NCI-H1930 (cell line): ENCODE data around the gene MLXIP.

ENCODE experiments used
- DNase-seq, 2 experiments: peaks; one replicate each; lab custom pipeline; 2025; lab: John Stamatoyannopoulos, UW

The MLXIP gene

DNA sequence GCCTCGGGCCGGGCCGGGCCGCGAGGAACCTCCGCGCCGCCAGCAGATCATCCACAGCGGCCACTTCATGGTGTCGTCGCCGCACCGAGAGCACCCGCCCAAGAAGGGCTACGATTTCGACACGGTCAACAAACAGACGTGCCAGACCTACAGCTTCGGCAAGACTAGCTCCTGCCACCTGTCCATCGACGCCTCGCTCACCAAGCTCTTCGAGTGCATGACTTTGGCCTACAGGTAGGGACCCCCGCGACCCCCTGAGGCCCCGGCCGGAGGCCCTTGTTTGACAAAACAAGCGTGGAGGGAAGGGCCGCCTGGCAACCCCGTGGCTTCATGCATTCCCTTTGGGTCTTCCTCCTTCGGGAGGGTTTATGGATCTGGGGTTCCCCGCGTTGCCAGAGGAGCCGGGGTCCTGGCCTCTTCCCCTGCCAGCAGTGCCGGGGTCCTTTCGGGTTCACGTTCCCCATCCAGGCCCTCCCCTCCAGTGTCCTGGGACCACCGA lies 526 bp downstream of the MLXIP start:
- DNase-seq: no peak

DNA sequence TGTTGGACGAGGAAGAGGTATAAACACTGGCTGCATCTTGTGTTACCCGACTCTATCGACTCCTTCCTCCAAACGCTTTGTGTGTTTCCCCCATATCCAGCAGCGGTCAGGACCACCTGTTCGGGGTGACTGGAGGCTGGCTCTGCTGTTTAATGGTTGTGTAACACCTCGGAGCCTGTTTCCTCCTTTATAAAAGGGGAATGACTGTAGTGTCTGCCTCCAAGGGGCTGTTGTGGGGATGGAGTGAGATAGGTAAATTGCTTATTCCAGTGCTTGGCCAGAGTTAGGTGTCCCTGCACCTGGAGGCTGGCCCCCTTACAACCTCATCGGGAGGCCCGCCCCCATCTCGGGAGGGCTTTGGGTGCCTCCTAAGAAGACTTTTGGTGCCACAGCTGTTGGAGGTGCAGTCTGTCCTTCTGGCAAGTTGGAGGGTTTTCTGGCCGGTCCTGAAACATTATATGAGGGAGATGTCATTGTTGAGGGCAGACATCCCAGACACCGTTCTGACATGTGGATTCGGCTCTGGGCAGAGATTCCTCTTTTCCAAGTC lies 1.1 kb downstream of the MLXIP start:
- DNase-seq: no peak

DNA sequence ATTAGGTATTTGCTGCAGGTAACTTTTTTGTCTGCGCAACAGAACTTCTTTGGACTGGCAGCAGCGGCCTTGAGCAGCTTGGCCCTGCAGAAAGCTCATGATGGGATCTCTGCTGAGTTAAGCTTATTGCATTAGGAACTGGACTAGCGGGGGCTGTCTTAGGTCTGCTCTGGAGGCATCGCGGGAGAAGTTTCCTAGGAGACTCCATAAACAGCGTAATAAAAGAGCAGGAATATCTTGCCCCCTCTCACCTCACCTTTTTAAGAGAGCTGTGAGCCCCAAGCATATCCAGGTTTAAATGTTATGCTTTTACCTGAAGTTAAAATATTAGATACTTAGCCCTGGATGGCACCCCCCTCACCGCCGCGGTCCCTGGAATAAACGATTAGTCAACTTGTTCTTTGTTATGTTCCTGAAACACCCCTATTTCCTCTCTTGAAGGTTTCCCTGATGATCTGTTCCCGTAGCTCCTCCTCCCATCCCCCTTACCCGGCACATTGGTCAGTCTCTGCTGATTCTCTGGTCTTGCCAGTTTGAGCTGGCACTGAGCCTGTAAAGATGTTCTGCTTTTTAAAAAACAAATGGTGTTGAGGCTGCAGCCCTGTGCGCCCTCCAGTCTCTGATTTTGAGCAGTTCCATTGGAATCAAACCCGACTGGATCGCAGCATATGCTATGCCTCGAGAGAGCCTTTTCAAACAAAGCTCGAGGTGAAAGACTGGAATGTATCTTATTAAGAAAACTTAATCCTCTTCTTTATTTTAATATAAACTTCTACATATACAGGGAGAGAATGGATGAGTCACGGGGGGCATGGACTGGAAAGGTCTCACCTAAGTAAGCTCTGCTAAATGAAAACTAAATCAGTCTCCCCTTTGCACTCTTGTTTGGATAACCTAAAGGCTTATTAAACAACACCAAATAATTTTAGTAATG lies 1.9 kb downstream of the MLXIP start:
- no peak for DNase-seq

DNA sequence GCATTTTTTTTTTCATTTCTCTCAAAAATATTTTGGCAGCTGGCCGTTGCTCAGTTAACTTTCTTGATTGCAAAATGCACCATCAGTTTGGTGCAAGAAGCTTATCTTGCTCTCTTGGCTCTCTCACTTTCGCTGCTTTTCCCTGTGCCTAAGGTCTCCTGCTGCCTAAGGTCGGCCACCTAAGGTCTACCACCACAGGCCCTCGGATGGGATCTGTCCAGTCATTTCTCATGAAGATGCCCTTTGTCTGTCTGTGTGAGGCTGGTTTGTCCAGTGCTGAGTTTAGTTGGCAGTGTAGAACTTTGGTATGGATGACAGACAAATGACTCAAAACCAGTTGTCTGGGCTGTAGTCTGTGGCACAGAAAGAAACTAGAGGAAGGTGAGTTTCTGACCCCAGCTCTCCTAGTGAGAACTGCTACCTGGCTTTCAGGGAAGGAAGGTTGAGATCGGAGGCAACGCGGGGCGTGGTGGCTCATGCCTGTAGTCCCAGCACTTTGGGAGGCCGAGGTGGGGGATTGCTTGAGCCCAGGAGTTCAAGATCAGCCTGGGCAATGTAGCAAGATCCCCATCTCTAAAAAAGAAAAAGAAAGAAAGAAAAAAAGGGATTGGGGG lies 2.6 kb downstream of the MLXIP start:
- DNase-seq: no peak

DNA sequence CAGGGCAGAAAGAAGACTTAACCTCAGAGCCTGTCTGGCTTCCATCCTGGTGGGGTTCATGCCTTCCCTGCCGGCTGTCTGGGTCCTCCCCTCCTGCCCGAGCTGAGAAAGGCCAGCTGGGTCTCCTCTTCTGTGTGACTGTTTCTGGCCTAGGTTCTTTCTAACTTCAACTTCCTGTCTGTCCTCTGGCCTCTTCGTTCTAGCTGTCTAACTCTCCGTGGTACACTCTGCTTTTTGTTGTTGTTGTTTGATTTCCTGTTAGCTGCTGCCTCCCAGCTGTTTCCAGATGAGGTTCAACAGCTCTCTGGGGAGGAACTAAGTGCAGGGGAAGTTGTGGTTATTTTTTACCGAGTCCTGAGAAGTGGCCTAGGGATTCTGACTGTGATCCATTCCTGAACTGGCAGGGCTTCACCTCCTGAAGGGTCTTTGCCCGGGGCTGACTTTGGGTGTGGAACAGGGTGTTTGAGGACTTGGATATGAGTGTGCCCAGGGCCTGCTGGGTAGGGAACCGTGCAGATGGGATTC lies 3.2 kb downstream of the MLXIP start:
- no peak for DNase-seq

DNA sequence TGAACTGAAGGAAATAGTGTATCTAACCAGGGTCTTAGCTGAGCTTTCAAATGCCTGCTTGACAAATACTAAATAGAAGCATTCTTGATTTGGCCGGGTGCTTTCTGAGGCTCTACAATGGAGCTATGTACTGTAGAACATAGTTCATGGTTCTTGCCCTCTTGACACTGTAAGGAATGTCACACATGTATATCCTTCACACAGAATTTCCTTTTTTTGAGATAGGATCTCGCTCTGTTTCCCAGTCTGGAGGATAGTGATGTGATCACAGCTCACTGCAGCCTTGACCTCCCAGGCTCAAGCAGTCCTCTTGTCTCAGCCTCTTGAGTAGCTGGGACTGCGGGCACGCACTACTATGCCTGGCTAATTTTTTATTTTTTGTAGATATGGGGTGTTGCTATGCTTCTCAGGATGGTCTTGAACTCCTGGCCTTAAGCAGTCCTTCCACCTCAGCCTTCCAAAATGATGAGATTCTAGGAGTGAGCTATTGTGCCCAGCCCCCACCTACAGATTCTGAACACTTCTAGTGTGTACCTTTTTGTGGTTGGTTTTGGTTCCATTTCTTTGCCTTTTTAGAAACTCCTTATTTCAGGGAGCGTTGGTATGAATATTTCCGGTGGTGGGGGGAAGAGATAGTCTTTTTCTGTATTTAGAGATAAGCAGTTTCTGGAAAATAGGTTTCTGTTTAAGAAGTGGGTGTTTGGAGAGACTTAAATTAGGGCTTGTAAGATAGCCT lies 4.2 kb downstream of the MLXIP start:
- no peak for DNase-seq

DNA sequence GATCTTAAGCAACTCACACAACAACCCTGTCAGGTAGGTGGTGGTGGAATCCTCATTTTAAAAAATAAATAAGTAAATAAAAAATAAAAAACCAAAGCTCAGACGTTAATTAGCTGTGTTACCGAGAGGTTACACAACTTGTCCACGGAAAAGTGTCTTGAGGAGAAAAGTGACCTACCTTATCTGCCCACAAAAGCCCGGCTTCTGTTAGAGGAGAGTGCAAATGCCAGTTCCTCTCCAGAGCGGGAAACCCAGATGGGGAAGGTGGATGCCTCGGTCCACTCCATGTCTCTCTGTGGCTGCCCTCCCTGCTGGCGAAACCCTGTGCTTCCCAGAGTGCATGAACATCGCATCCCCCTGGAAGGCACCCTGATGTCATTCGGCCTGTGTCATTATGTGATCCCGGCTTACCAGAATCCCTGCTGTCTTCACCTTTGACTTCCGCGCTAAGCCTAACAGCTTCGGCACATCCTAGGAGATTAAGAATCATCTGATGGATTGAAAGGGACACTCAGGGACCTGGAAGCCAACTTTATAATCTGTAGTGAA lies 6.4 kb downstream of the MLXIP start:
- DNase-seq: no peak

DNA sequence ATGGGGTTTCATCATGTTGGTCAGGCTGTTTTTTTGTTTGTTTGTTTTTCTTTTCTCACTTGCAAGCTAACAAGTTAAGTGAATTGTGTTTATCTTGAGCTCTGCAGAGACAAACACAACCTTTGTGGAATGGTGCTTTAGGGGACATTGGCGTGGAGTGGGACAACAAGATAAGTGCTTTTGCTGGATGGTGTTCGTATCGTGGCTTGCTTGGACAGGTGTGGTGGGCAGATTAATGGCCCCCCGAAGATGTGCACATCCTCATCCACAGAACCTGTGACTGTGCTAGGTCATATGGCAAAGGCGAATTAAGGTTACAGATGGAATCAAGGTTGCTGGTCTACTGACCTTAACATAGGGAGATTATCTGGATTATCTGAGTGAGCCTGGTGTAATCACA lies 7.0 kb downstream of the MLXIP start:
- DNase-seq: no peak

DNA sequence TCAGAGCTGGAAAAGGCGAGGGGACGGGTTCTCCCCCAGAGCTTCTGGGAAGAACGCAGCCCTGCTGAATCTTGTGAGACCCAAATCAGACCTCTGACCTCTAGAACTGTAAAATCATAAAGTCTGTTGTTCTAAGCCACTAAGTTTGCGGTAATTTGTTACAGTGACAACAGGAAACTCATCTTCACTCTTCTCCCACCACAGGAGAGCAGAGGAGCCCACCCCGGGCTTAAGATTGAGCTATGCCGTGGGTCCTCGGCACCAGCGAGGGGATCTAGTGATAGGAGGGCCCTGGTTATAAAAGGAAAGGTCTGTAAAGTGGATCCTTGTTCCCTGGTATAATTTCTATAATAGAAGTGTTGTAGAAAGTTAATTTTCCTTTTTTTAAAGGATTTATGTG lies 7.6 kb downstream of the MLXIP start:
- no peak for DNase-seq

DNA sequence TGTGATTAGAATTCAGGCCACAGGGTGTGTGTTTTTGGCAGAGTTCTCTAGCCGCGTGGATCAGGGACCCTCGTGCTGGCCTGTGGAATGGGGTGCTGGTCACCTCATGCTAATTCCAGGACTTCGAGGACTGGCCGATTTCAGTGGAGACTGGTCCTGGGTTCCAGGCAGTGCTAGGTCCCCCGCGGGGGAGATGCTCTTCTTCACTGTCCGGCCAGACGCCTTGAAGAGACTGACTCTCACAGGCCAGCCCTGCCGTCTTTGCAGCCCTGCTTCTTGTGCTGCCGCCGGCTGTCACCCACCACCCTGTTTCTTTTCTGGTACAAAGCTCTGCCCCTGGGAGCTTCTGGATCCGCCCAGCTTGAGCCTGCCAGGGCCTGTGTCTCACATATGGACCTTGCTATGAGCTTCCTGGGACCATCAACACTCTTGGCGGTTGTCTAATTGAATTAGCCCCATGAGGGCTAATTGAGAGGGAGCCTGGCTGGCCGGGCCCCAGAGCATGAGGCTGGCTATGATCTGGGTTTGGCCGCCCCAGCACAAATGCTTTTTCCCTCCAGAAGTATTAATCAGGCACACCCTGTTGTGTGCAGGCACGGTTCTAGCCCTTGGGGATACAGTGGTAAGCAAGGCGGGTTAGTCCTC lies 8.2 kb downstream of the MLXIP start:
- no peak for DNase-seq

DNA sequence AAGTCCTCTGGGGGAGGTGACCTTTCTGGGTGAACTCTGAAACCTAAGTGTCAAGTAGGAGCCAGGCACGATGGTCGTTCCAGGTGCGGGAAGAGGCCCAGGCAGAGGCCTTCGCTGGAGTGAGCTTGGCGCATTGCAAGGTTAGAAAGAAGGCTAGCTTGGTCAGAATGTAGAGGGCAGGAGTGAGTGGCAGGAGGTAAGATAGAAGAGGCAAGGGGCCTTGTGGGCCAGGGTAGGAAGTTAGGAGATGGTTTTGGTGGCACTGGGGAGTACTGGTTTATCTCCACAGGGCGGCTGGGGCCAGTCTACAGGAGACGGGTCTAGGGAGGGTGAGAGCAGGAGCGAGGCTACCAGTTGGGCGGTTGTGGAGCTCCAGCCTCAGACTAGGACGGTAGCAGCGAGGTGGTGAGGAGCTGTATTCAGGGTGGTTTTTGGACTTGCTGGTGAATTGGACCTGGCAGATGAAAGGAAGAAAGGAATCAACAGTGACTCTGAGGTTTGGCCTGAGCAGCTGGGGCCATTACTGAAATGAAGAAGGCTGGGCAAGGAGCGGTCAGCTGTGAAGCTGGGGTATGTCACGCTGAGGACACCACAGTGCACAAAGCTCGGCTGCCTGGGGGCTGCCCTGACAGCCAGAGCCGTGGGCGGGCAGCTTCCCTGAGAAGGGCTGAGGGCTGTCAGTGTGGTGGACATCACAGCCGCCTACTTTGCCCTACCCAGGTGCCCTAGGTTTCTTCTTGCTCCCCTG lies 9.0 kb downstream of the MLXIP start:
- DNase-seq: no peak

DNA sequence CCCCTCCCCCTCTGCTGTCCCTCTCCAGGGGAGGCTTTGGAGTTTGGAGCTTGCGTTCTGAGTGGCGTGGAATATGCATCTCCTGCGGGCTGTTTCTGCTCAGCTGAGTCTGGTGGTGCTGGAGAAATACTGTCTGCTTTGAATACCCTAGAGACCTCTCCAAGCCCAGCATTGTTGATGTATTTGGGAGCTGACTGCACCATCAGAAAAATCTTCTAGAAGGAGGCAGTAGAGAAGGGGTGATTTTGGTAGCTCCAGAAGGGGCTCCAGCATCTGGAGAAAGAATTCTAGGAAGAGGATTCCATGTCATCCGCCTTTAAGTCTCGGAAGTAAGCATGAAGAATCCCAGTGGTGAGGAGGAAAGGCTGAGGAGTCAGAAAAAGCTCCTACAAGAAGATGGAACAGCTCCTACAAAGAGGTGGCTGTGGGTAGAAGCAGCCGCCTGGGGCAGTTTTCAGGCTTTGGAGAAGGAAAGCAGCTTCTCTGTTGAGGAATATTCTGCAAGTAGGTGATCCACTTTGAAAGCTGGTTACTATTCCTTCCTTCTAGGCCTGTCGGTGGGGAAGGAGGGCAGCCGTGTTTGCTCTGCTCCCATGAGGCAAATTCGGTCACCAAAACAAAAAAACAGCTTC lies 9.7 kb downstream of the MLXIP start:
- no peak for DNase-seq

DNA sequence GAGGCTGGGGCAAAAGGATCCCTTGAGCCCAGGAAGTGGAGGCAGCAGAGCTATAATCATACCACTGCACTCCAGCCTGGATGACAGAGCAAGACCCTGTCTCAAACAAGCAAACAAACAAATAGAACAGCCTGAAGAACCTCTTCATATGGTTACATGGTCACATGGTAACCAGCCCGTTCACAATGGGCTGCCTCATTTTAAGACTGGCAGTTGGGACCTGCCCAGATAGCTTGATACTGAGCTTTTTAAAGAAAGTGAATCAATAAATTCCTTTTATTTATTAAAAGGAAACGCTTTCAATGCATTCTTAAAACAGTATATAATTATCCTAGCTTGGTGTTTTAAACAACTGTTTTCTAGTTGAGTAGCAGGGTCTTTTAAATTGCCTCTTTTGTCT lies 10.5 kb downstream of the MLXIP start:
- no peak for DNase-seq

DNA sequence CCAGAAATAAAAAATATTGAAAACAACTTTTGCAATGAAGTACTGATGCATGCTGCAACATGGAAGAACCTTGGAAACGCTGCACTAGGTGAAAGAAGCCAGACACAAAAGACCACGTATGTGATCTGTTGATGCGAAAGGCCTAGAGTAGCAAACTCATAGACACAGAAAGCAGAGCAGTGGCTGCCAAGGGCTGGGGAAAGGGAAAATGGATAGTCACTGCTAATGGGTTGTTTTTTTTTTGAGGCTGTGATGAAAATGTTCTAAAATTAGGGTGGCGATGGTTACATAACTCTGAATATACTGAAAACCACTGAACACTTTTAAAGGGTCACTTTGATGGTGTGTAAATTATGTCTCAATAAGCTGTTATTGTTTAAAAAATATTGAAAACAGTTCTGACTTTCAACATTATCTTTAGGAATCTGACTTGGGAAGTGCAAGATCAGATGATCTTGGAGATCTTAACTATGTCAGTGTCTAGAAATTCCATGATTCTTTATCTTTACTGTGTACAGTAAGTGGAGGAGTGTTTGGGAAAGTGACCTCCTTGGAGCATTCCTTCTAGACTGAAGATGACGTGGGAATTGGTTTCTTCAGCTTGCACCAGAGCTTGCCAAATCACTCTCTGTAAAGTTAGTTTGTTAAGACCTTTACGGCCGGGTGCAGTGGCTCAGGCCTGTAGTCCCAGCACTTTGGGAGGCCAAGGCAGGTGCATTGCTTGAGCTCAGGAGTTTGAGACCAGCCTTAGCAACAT lies 12.4 kb downstream of the MLXIP start:
- no peak for DNase-seq

DNA sequence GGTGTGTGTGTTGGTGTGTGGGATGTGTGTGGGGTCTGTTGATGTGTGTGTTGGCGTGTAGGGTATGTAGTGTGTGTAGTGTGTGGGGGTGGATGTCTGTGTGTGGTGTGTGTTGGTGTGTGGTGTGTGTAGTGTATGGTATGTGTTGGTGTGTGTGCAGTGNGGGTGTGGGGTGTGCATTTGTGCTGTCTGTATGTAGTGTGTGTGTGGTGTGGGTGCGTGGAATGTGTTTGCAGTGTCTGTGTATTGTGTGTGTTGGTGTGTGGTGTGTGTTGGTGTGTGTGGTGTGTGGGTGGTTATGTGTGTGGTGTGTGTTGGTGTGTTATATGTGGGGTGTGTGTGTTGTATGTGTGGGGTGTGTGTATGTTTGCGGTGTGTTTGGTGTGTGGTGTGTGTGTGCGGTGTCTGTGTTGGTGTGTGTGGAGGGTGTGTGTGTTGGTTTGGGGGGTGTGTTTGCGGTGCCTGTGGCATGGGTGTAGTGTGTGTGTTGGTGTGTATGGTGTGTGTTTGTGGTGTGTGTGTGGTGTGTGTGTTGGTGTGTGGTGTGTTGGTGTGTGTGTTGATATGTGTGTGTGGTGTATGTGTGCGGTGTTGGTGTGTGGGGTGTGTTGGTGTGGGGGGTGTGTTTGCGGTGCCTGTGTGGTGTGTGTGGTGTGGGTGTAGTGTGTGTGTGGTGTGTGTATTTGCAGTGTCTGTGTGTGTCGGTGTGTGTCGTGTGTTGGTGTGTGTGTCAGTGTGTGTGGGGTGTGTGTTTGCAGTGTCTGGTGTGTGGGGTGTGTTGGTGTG lies 14.7 kb downstream of the MLXIP start:
- no peak for DNase-seq

DNA sequence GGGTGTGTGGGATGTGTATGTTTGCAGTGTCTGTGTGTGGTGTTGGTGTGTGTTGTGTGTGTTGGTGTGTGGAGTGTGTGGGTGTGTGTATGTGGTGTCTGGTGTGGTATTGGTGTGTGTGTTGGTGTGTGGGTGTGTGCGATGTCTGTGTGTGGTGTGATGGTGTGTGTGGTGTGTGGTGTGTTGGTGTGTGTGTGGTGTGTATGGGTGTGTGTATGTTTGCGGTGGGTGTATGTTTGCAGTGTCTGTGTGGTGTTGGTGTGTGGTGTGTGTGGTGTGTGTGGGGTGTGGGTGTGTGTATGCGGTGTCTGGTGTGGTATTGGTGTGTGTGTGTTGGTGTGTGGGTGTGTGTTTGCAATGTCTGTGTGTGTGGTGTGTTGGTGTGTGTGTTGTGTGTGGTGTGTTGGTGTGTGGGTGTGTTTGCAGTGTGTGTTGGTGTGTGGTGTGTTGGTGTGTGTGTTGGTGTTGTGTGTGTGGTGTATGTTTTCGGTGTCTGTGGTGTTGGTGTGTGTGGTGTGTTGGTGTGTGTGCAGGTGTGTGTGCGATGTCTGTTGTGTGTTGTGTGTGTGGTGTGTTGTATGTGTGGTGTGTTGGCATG lies 15.7 kb downstream of the MLXIP start:
- no peak for DNase-seq

DNA sequence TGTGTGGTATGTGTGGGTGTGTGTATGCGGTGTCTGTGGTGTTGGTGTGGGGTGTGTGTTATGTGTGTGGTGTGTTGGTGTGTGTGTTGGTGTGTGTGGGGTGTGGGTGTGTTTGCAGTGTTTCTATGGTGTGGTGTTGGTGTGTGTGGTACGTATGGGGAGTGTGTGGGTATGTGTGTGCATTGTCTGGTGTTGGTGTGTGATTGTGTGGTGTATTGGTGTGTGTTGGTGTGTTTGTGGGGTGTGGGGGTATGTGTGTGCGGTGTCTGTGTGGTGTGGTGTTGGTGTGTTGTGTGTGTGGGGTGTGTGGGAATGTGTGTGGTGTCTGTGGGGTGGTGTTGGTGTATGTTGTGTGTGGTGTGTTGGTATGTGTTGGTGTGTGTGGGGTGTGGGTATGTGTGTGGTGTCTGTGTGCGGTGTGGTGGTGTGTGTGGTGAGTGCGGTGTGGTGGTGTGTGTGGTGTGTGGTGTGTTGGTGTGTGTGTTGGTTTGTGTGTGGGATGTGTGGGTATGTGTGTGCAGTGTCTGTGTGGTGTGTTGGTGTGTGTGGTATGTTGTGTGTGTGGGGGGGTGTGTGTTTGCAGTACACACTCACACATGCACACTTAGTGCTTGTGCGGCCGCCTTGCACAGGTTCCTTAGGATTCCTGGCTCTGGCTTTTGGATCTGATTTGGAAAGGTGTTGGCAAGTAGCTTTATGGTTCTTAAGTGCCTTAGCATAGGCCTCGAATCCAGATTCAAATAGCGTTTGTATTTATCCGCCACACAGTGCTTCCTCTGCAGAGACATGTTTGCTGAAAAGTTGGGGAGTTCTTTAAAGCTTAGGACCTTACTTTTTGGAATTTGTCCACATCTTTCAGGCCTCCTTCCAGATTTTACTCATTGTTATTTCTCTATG lies 16.4 kb downstream of the MLXIP start:
- no peak for DNase-seq
